HL-60/S4 treated with phorbol 12-myristate 13-acetate at 8.2 ng/mL for 4 days and 3 days (cell line): ENCODE measurements around the gene KLK2.

Source experiments
- in situ Hi-C: fragments of 300-500 bp; cut with MboI; formaldehyde crosslinking; loops from 2 replicates; pipeline ENCODE4 v1.15.0; 2022; ENCODE audit warnings: low sequenced_read_pairs

KLK2 gene

GRCh38 chr19:50873056-50873455 is at the start of gene KLK2:
TSS of gene KLK2 (plus strand) at chr19:50873439. CDS start at chr19:50873474, 35 bp downstream.
- in situ Hi-C loops, result no loop called here

GRCh38 chr19:50826492-50827240 is 46.6 kb upstream of the KLK2 start:
- in situ Hi-C loops, result no loop called here

GRCh38 chr19:50827476-50827875 is 45.8 kb upstream of the KLK2 start:
- in situ Hi-C loops, result no loop called here

- in situ Hi-C loops, result no loop called here
These were observed 43.4 kb upstream of the KLK2 start for GRCh38 chr19:50829801-50830200.

GRCh38 chr19:50830266-50831025 is 42.8 kb upstream of the KLK2 start:
- in situ Hi-C loops, result no loop called here

GRCh38 chr19:50831026-50831396 is 42.2 kb upstream of the KLK2 start:
- in situ Hi-C loops, result no loop called here

- in situ Hi-C loops, result no loop called here
These were observed 40.6 kb upstream of the KLK2 start for GRCh38 chr19:50832666-50833065.

GRCh38 chr19:50833117-50833801 is 40.0 kb upstream of the KLK2 start, which contains the start of gene KLK15:
TSS of gene KLK15 (minus strand) at chr19:50833574. CDS start at chr19:50831492, 2,082 bp downstream.
- in situ Hi-C loops, result no loop called here

GRCh38 chr19:50833802-50834167 is 39.5 kb upstream of the KLK2 start:
- in situ Hi-C loops, result no loop called here

GRCh38 chr19:50835103-50835784 is 38.0 kb upstream of the KLK2 start:
- in situ Hi-C loops, result no loop called here

- in situ Hi-C loops, result no loop called here
These were observed 37.3 kb upstream of the KLK2 start for GRCh38 chr19:50835785-50836542.

- in situ Hi-C loops, result no loop called here
These were observed 36.6 kb upstream of the KLK2 start for GRCh38 chr19:50836543-50837195.

GRCh38 chr19:50837300-50837699 is 35.9 kb upstream of the KLK2 start:
- in situ Hi-C loops, result no loop called here

- in situ Hi-C loops, result no loop called here
These were observed 35.0 kb upstream of the KLK2 start for GRCh38 chr19:50838239-50838638.

GRCh38 chr19:50839712-50840655 is 33.3 kb upstream of the KLK2 start:
- in situ Hi-C loops, result no loop called here

GRCh38 chr19:50842130-50842529 is 31.1 kb upstream of the KLK2 start:
- in situ Hi-C loops, result no loop called here

- in situ Hi-C loops, result no loop called here
These were observed 30.0 kb upstream of the KLK2 start for GRCh38 chr19:50843205-50843604.

GRCh38 chr19:50843701-50844221 is 29.5 kb upstream of the KLK2 start:
- in situ Hi-C loops, result no loop called here
